ENCODE measurements around the gene MUSK.
"Not testable (repeated sequence)": the region's sequence is repeated elsewhere in the genome, so short reads cannot be mapped to it uniquely, and the experiment has no call there.

The MUSK gene

GRCh38 chr9:110695846-110696245 lies 27.3 kb downstream of the MUSK start:
- not testable (repeated sequence) for DNase-seq

- no peak for DNase-seq
These were observed 32.4 kb downstream of the MUSK start for GRCh38 chr9:110700953-110701352.

GRCh38 chr9:110703669-110704068 lies 35.1 kb downstream of the MUSK start:
- no peak for DNase-seq

GRCh38 chr9:110707419-110707818 lies 38.8 kb downstream of the MUSK start:
- no peak for DNase-seq

- no peak for DNase-seq
These were observed 41.8 kb downstream of the MUSK start for GRCh38 chr9:110710420-110710819.

- no peak for DNase-seq
These were observed 44.4 kb downstream of the MUSK start for GRCh38 chr9:110712955-110713354.

- DNase-seq = no peak
These were observed 45.7 kb downstream of the MUSK start for GRCh38 chr9:110714314-110714713.

- no peak for DNase-seq
These were observed 59.5 kb downstream of the MUSK start for GRCh38 chr9:110728058-110728457.

- DNase-seq = no peak
These were observed 61.0 kb downstream of the MUSK start for GRCh38 chr9:110729641-110730040.

- no peak for DNase-seq
These were observed 62.9 kb downstream of the MUSK start for GRCh38 chr9:110731437-110732028.

- no peak for DNase-seq
These were observed 70.4 kb downstream of the MUSK start for GRCh38 chr9:110738982-110739381.

GRCh38 chr9:110742741-110743371 lies 74.3 kb downstream of the MUSK start:
- no peak for DNase-seq

GRCh38 chr9:110744715-110745384 lies 76.3 kb downstream of the MUSK start:
- no peak for DNase-seq

GRCh38 chr9:110745676-110746075 lies 77.1 kb downstream of the MUSK start:
- DNase-seq = no peak

- no peak for DNase-seq
These were observed 77.8 kb downstream of the MUSK start for GRCh38 chr9:110746211-110746930.

GRCh38 chr9:110748251-110748893 lies 79.8 kb downstream of the MUSK start:
- DNase-seq = no peak

GRCh38 chr9:110750272-110750671 lies 81.7 kb downstream of the MUSK start:
- no peak for DNase-seq

GRCh38 chr9:110751971-110752370 lies 83.4 kb downstream of the MUSK start:
- DNase-seq = no peak

- no peak for DNase-seq
These were observed 84.2 kb downstream of the MUSK start for GRCh38 chr9:110752766-110753165.

GRCh38 chr9:110753731-110754231 lies 85.2 kb downstream of the MUSK start:
- DNase-seq = no peak

GRCh38 chr9:110755179-110755578 lies 86.6 kb downstream of the MUSK start:
- DNase-seq = no peak

- no peak for DNase-seq
These were observed 89.6 kb downstream of the MUSK start for GRCh38 chr9:110758201-110758600.

- no peak for DNase-seq
These were observed 94.2 kb downstream of the MUSK start for GRCh38 chr9:110762783-110763182.

Data from CD4-positive, alpha-beta T cell treated with Interferon alpha-2 for 1 hour (primary cell).